ENCODE measurements around the gene CADPS2. TPM values are rescaled to one million over a fixed set of nuclear protein-coding genes. Genes with fewer than 3 reads are reported as not detected.

Gene CADPS2
- total and polyA plus RNA-seq, 2 donors (not counting 1 experiment from before 2014, with no cell fraction given) = not detected

DNA sequence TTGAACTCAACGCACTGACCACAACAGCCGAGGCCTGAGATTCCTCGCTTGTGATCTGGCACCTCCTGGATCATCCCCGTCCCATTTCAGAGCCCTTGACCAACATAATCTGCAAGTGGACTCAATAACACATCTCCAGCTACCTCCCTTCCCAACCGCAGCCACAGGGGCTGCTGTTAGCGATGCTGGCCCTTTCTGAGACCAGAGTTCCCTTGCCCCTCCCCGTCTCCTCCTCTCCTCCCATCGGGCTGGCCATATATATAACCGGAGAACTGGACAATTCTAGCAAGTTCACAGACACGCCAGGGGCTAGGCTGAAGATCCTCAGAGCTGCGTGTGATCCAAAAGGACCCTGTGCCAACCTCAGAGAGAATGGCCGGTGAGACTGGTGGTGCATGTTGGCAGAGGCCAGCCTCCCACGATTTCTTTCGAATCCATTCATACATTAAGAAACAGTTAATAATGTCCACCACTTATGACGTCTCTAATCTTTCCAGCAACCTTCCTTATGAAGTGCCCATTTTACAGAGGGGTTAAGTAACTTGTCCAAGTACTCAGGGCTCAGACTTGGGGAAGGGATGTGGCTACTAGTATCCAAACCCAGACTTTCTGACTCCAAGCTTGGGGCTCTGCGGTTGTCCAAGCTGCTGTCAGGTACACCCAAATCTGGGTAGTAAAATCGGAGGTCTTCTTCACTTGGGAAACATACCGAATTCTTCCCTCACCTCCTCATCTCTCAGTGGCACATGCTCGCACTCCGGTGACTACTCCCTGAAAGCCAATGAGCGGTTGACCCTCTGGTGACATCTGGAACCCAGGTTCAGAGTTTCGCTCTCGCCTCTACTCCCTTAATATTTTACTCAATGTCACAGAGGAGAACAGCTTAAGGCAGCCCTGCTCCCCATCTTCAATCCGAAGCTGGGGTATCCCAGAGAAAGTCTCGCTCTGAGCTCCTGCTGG lies 570.5 kb downstream of the CADPS2 start:
- peaks cover 0 to 43% (median 35%) of the 10 kb centered on the region in 4 experiments for H3K27me3 ChIP-seq (replicated peaks in 1 of 4; ENCODE audit: control extremely low read depth in 1 of 4, control insufficient read depth in 3 of 4, insufficient read depth in 4 of 4, low read length in 3 of 4)
- TF ChIP-seq, protein P1, sequence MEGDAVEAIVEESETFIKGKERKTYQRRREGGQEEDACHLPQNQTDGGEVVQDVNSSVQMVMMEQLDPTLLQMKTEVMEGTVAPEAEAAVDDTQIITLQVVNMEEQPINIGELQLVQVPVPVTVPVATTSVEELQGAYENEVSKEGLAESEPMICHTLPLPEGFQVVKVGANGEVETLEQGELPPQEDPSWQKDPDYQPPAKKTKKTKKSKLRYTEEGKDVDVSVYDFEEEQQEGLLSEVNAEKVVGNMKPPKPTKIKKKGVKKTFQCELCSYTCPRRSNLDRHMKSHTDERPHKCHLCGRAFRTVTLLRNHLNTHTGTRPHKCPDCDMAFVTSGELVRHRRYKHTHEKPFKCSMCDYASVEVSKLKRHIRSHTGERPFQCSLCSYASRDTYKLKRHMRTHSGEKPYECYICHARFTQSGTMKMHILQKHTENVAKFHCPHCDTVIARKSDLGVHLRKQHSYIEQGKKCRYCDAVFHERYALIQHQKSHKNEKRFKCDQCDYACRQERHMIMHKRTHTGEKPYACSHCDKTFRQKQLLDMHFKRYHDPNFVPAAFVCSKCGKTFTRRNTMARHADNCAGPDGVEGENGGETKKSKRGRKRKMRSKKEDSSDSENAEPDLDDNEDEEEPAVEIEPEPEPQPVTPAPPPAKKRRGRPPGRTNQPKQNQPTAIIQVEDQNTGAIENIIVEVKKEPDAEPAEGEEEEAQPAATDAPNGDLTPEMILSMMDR (IDR thresholded peaks at IDR 0.05) = no peak
- TF ChIP-seq EZH2 (IDR thresholded peaks at IDR 0.05; ENCODE audit: borderline replicate concordance, insufficient read depth, low read depth, low read length, poor library complexity, severe bottlenecking) = no peak
- CTCF ChIA-PET = no interaction called here

GRCh38 chr7:122314284-122314683 lies 572.0 kb downstream of the CADPS2 start:
- Histone ChIP-seq H3K79me2 (ENCODE audit: control insufficient read depth, insufficient read depth, low read length) (no peaks in the 10 kb centered on the region), H3K36me3 (replicated peaks in 1 of 2; ENCODE audit: control extremely low read depth in 1 of 2, control insufficient read depth in 1 of 2, extremely low read depth in 1 of 2, insufficient read depth in 2 of 2, low read length in 1 of 2) (no peaks in the 10 kb centered on the region), H3K9me3 (ENCODE audit: control extremely low read depth in 1 of 3, control insufficient read depth in 2 of 3, insufficient read depth in 1 of 3, low read length in 2 of 3) (peaks cover 0 to 35% (median 0%) of the 10 kb centered on the region in 3 donors), H3K4me2 (replicated peaks; ENCODE audit: low read depth, low read length, poor library complexity, severe bottlenecking) (no peak overlapping the region), H2AFZ (ENCODE audit: insufficient read depth, low read depth, low read length, poor library complexity, severe bottlenecking) (no peak overlapping the region), H3K9ac (ENCODE audit: low read length) (no peak overlapping the region), H3K27ac (ENCODE audit: low read length in 2 of 2) (no peak overlapping the region), H3K4me3 (ENCODE audit: control extremely low read depth in 1 of 5, extremely low read depth in 1 of 5, insufficient read depth in 1 of 5, low read depth in 2 of 5, low read length in 4 of 5) (no peak overlapping the region), H4K20me1 (ENCODE audit: control insufficient read depth, insufficient read depth, low read length, poor library complexity, severe bottlenecking) (no peaks in the 10 kb centered on the region), H3K4me1 (ENCODE audit: control insufficient read depth in 2 of 2, insufficient read depth in 2 of 2, low read length in 2 of 2) (peaks cover 0 to 8% of the 10 kb centered on the region in 2 donors), H3K27me3 (replicated peaks in 1 of 4; ENCODE audit: control extremely low read depth in 1 of 4, control insufficient read depth in 3 of 4, insufficient read depth in 4 of 4, low read length in 3 of 4) (peaks cover 0 to 58% (median 38%) of the 10 kb centered on the region in 4 experiments)
- intact Hi-C loops (cut with micrococcal nuclease) = no loop called here
- 75% methylated on average over 1 of the region's 4 CpGs for WGBS (ENCODE audit: insufficient coverage)
- Mint-ChIP-seq H3K27me3 (peaks cover 71% of the 10 kb centered on the region), H3K4me1 (peaks cover 8% of the 10 kb centered on the region), H3K9me3 (ENCODE audit: insufficient read depth) (no peaks in the 10 kb centered on the region), H3K27ac (no peak overlapping the region), H3K4me3 (no peak overlapping the region)
- DNase-seq (no peak), ATAC-seq (ENCODE audit: low read depth) (no peak)
- POLR2A ChIA-PET = no interaction called here
- TF ChIP-seq, protein P1 (IDR thresholded peaks at IDR 0.05) = no peak
- TF ChIP-seq EZH2 (IDR thresholded peaks at IDR 0.05; ENCODE audit: borderline replicate concordance, insufficient read depth, low read depth, low read length, poor library complexity, severe bottlenecking) = no peak
- CTCF ChIA-PET = no interaction called here

More for the DNA sequence above, 570.5 kb downstream of the CADPS2 start:
- intact Hi-C loops (cut with micrococcal nuclease) = no loop called here
- Histone ChIP-seq H3K4me2 (replicated peaks; ENCODE audit: low read depth, low read length, poor library complexity, severe bottlenecking) (no peak overlapping the region), H3K4me3 (ENCODE audit: control extremely low read depth in 1 of 5, extremely low read depth in 1 of 5, insufficient read depth in 1 of 5, low read depth in 2 of 5, low read length in 4 of 5) (no peak overlapping the region), H3K36me3 (replicated peaks in 1 of 2; ENCODE audit: control extremely low read depth in 1 of 2, control insufficient read depth in 1 of 2, extremely low read depth in 1 of 2, insufficient read depth in 2 of 2, low read length in 1 of 2) (no peaks in the 10 kb centered on the region), H3K9ac (ENCODE audit: low read length) (no peak overlapping the region), H3K79me2 (ENCODE audit: control insufficient read depth, insufficient read depth, low read length) (no peaks in the 10 kb centered on the region), H3K4me1 (ENCODE audit: control insufficient read depth in 2 of 2, insufficient read depth in 2 of 2, low read length in 2 of 2) (no peaks in the 10 kb centered on the region), H3K27ac (ENCODE audit: low read length in 2 of 2) (no peak overlapping the region), H2AFZ (ENCODE audit: insufficient read depth, low read depth, low read length, poor library complexity, severe bottlenecking) (no peak overlapping the region), H4K20me1 (ENCODE audit: control insufficient read depth, insufficient read depth, low read length, poor library complexity, severe bottlenecking) (no peaks in the 10 kb centered on the region), H3K9me3 (ENCODE audit: control extremely low read depth in 1 of 3, control insufficient read depth in 2 of 3, insufficient read depth in 1 of 3, low read length in 2 of 3) (peaks cover 0 to 27% (median 0%) of the 10 kb centered on the region in 3 donors)
- peaks cover 68% of the 10 kb centered on the region for H3K27me3 Mint-ChIP-seq
- no peak overlapping the region for H3K27ac Mint-ChIP-seq
- H3K4me1 Mint-ChIP-seq = peaks cover 7% of the 10 kb centered on the region
- WGBS (ENCODE audit: insufficient coverage) = 12% methylated on average over 22 of the region's 25 CpGs
- DNase-seq = no peak
- POLR2A ChIA-PET = no interaction called here
- H3K9me3 Mint-ChIP-seq (ENCODE audit: insufficient read depth) = no peaks in the 10 kb centered on the region
- ATAC-seq (ENCODE audit: low read depth) = no peak
- no peak overlapping the region for H3K4me3 Mint-ChIP-seq
